Endothelial cell of umbilical vein (primary cell): ENCODE results near the gene MBTPS1. TPM values are rescaled to one million over a fixed set of nuclear protein-coding genes. Genes with fewer than 3 reads are reported as not detected.

Experiments used
- BruUV-seq: library from RNA; stranded (reverse); fragments of 400-500 nt; replicated peaks from 2 replicates; lab custom pipeline; 2021; lab: Mats Ljungman, UMichigan
- CTCF ChIA-PET: fragments of 300-600, 350-600 bp; sonication (Branson Sonifier 250); formaldehyde crosslinking; loops from one replicate; lab custom pipeline; 2021; ENCODE audit warnings: antibody characterized with exemption, inconsistent platforms; lab: Charles Lee
- POLR2A ChIA-PET: fragments of 300-600, 350-600 bp; sonication (Branson Sonifier 250); formaldehyde crosslinking; loops from one replicate; lab custom pipeline; 2021; ENCODE audit warnings: antibody characterized with exemption, inconsistent platforms; lab: Charles Lee
- DNase-seq: peaks from one replicate; pipeline ENCODE4 v3.0.0-alpha.2; 2011; ENCODE audit warnings: low read depth, low spot score
- FAIRE-seq: peaks from 2 replicates; lab custom pipeline; 2011; peaks lifted over from hg19 to GRCh38; lab: Jason Lieb, UNC
- H2AFZ ChIP-seq: 2 replicates; pipeline ENCODE4 v1.6.0; 2012; ENCODE audit warnings: low read depth, low read length, control low read depth, inconsistent platforms
- H3K27ac ChIP-seq: 2 replicates; pipeline ENCODE4 v1.5.1; 2011; ENCODE audit warnings: low read depth, mild to moderate bottlenecking, control low read depth, low read length, moderate library complexity; ENCODE audit not compliant: insufficient read depth
- H3K27me3 ChIP-seq, 2 experiments: 2 replicates each; pipeline versions ENCODE4 v1.6.0 to v1.6.1; 2011; ENCODE audit warnings: low read length in 2 of 2, mixed read lengths in 1 of 2; ENCODE audit not compliant: control insufficient read depth in 2 of 2, insufficient read depth in 2 of 2
- H3K36me3 ChIP-seq, 2 experiments: 2 replicates in 1 of 2; 3 replicates in 1 of 2; pipeline ENCODE4 v1.5.1; 2011; ENCODE audit warnings: low read length in 2 of 2, mild to moderate bottlenecking in 1 of 2, moderate library complexity in 1 of 2; ENCODE audit not compliant: control insufficient read depth in 2 of 2, insufficient read depth in 2 of 2; ENCODE audit errors: extremely low read depth in 1 of 2
- H3K4me1 ChIP-seq: 3 replicates; pipeline ENCODE4 v1.5.1; 2011; ENCODE audit warnings: mild to moderate bottlenecking, low read length; ENCODE audit not compliant: control insufficient read depth, insufficient read depth; ENCODE audit errors: extremely low read depth
- H3K4me2 ChIP-seq: 2 replicates; pipeline ENCODE4 v1.6.1; 2011; ENCODE audit warnings: low read length, control low read depth, mixed read lengths; ENCODE audit not compliant: insufficient read depth
- H3K4me3 ChIP-seq, 3 experiments: fragments of 200-600 bp in 1 of 3; sonication (generic), shearing (Covaris generic) in 1 of 3; replicated peaks in 1 of 3; 2 replicates each; pipeline ENCODE4 v1.5.1; 2011 to 2016; ENCODE audit warnings: control low read depth in 3 of 3, low read length in 3 of 3, mild to moderate bottlenecking in 2 of 3, inconsistent platforms in 1 of 3, low read depth in 1 of 3, moderate library complexity in 1 of 3; ENCODE audit not compliant: insufficient read depth in 1 of 3
- H3K79me2 ChIP-seq: 2 replicates; pipeline ENCODE4 v1.6.0; 2012; ENCODE audit warnings: low read length, inconsistent platforms; ENCODE audit not compliant: control insufficient read depth, insufficient read depth
- H3K9ac ChIP-seq: replicated peaks from 2 replicates; pipeline ENCODE3; 2011; ENCODE audit warnings: low read length, control low read depth; ENCODE audit not compliant: insufficient read depth; ENCODE audit errors: extremely low read depth
- H3K9me1 ChIP-seq: replicated peaks from 3 replicates; pipeline ENCODE4 v1.6.0; 2011; ENCODE audit warnings: mild to moderate bottlenecking, low read length; ENCODE audit not compliant: control insufficient read depth, insufficient read depth; ENCODE audit errors: extremely low read depth
- H3K9me3 ChIP-seq: replicated peaks from 2 replicates; pipeline ENCODE4 v1.5.1; 2012; ENCODE audit warnings: low read length, inconsistent platforms; ENCODE audit not compliant: control insufficient read depth, insufficient read depth
- H4K20me1 ChIP-seq: replicated peaks from 2 replicates; pipeline ENCODE3; 2011; ENCODE audit warnings: mild to moderate bottlenecking, low read length; ENCODE audit not compliant: control insufficient read depth, insufficient read depth; ENCODE audit errors: extremely low read depth
- EZH2 ChIP-seq: IDR thresholded peaks from 2 replicates; pipeline ENCODE4 v1.6.1; 2012; ENCODE audit warnings: borderline replicate concordance, low read depth, mild to moderate bottlenecking, moderate library complexity, low read length, inconsistent platforms; ENCODE audit not compliant: severe bottlenecking
- GATA2 ChIP-seq: IDR thresholded peaks from 2 replicates; pipeline ENCODE4 v1.7.0; 2011; ENCODE audit warnings: low read depth, mild to moderate bottlenecking, moderate library complexity, mixed read lengths, low read length; ENCODE audit not compliant: insufficient read length, insufficient read depth
- JUN ChIP-seq: IDR thresholded peaks from 2 replicates; pipeline ENCODE4 v1.6.1; 2011; ENCODE audit warnings: borderline replicate concordance, low read depth; ENCODE audit not compliant: insufficient read length, insufficient read depth
- POLR2AphosphoS5 ChIP-seq: IDR thresholded peaks from 2 replicates; pipeline ENCODE4 v1.6.1; 2012; ENCODE audit warnings: low read depth, mild to moderate bottlenecking, control low read depth, low read length, moderate library complexity; ENCODE audit not compliant: insufficient read depth
- dilution Hi-C: fragments of 300-500 bp; cut with MboI; formaldehyde crosslinking; loops from one replicate; pipeline ENCODE4 v1.15.0; 2019; ENCODE audit warnings: low sequenced_read_pairs; ENCODE audit not compliant: extremely low pct_ligation_motif_present
- intact Hi-C: fragments of 100-400 bp; cut with micrococcal nuclease; formaldehyde crosslinking; loops from one replicate; pipeline ENCODE4 v1.10.0; 2022
- polyA plus RNA-seq, 4 experiments: library from polyadenylated mRNA; depleted of rRNA in 3 of 4; stranded (reverse) in 3 of 4; unstranded in 1 of 4; fragments of >200 nt; gene quantifications; 2 replicates each; pipeline versions ENCODE4 v1.2.1 to v1.2.3, GENCODE V29; 2011 to 2012; ENCODE audit warnings: missing spikeins in 1 of 4
- total RNA-seq: library from RNA; stranded (reverse); gene quantifications from 2 replicates; pipeline ENCODE4 v1.2.3, GENCODE V29; 2021
- TF ChIP-seq, protein P1 (sequence below): IDR thresholded peaks from 2 replicates; pipeline ENCODE4 v1.6.1; 2011; ENCODE audit not compliant: insufficient read depth, insufficient read length
- TF ChIP-seq, protein P2 (sequence below), 2 donors: IDR thresholded peaks; 1 replicate in 1 of 2; 2 replicates in 1 of 2; pipeline ENCODE4 v1.5.1; 2011; ENCODE audit warnings: low read length in 2 of 2, mild to moderate bottlenecking in 2 of 2, moderate library complexity in 2 of 2, control low read depth in 1 of 2, inconsistent platforms in 1 of 2, low read depth in 1 of 2; ENCODE audit not compliant: insufficient read depth in 1 of 2; ENCODE audit errors: extremely low read depth in 1 of 2

Gene MBTPS1
- total and polyA plus RNA-seq, 2 donors (not counting 3 experiments of a cell fraction or from before 2014, with no cell fraction given) = 82.3 to 99.6 TPM

DNA sequence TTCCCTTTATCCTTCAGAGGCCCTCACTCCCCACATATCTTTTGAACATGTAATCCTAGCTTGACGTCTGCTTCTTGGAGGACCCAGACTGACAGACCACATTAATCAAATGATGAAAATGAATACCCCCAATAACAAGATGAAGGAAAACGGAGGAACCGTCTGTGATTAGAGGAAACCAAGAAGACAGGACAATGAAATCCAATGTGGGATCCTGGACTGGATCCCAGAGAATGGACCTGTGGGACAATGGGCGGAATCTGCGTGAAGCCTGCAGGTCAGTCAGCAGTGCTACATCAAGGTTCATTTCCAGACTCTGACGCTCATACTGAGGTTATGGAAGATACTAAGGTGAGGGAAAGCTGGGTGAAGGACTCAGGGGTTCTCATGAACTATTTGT lies 35.9 kb downstream of the MBTPS1 start:
- Histone ChIP-seq H3K9ac (no peak overlapping the region), H3K27me3 (no peaks in the 10 kb centered on the region), H3K9me3 (no peaks in the 10 kb centered on the region), H2AFZ (no peak overlapping the region), H3K4me2 (no peak overlapping the region), H4K20me1 (no peaks in the 10 kb centered on the region), H3K79me2 (peaks cover 3% of the 10 kb centered on the region), H3K27ac (no peak overlapping the region), H3K4me1 (no peaks in the 10 kb centered on the region), H3K36me3 (peaks cover 8 to 32% of the 10 kb centered on the region in 2 experiments), H3K9me1 (no peaks in the 10 kb centered on the region), H3K4me3 (no peak overlapping the region)
- no TSS peak for BruUV-seq
- ChIA-PET CTCF (no interaction called here), POLR2A (no interaction called here)
- DNase-seq (no peak), FAIRE-seq (no peak)
- intact Hi-C loops (no loop called here), dilution Hi-C loops (no loop called here)
- TF ChIP-seq, protein P1, sequence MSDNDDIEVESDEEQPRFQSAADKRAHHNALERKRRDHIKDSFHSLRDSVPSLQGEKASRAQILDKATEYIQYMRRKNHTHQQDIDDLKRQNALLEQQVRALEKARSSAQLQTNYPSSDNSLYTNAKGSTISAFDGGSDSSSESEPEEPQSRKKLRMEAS = no peak
- TF ChIP-seq JUN (no peak), POLR2AphosphoS5 (no peak), EZH2 (no peak), GATA2 (no peak)
- TF ChIP-seq, protein P2, sequence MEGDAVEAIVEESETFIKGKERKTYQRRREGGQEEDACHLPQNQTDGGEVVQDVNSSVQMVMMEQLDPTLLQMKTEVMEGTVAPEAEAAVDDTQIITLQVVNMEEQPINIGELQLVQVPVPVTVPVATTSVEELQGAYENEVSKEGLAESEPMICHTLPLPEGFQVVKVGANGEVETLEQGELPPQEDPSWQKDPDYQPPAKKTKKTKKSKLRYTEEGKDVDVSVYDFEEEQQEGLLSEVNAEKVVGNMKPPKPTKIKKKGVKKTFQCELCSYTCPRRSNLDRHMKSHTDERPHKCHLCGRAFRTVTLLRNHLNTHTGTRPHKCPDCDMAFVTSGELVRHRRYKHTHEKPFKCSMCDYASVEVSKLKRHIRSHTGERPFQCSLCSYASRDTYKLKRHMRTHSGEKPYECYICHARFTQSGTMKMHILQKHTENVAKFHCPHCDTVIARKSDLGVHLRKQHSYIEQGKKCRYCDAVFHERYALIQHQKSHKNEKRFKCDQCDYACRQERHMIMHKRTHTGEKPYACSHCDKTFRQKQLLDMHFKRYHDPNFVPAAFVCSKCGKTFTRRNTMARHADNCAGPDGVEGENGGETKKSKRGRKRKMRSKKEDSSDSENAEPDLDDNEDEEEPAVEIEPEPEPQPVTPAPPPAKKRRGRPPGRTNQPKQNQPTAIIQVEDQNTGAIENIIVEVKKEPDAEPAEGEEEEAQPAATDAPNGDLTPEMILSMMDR (IDR thresholded peaks at IDR 0.05; ENCODE audit: extremely low read depth in 1 of 2, insufficient read depth in 1 of 2, low read depth in 1 of 2, low read length in 2 of 2) = no peak
